B cell (primary cell): ENCODE results near the gene XYLT1.

Experiments used
- CTCF ChIP-seq: fragments of 200-600 bp; IDR thresholded peaks from one replicate; pipeline ENCODE4 v1.8.0; 2022; ENCODE audit warnings: antibody characterized with exemption, mild to moderate bottlenecking
- EZH2 ChIP-seq: IDR thresholded peaks from 2 replicates; pipeline ENCODE4 v1.6.1; 2012; ENCODE audit warnings: borderline replicate concordance, low read depth, mild to moderate bottlenecking, moderate library complexity, low read length; ENCODE audit not compliant: insufficient read depth, poor library complexity, severe bottlenecking

- TF ChIP-seq CTCF = no peak
- no peak for TF ChIP-seq EZH2
Observed at GRCh38 chr16:17452922-17453321, 17.8 kb downstream of the XYLT1 start.
